ENCODE results near the gene AATK.

The AATK gene

GRCh38 chr17:81187120-81187519 lies 21.1 kb upstream of the AATK start:
- DNase-seq = peak in 1 of 10 donors; percentile 38
- intact Hi-C loops (cut with DNase I) = no loop called here

GRCh38 chr17:81186203-81186602 lies 20.2 kb upstream of the AATK start:
- peak in 1 of 10 donors; percentile 45 for DNase-seq
- intact Hi-C loops (cut with DNase I) = no loop called here

DNA sequence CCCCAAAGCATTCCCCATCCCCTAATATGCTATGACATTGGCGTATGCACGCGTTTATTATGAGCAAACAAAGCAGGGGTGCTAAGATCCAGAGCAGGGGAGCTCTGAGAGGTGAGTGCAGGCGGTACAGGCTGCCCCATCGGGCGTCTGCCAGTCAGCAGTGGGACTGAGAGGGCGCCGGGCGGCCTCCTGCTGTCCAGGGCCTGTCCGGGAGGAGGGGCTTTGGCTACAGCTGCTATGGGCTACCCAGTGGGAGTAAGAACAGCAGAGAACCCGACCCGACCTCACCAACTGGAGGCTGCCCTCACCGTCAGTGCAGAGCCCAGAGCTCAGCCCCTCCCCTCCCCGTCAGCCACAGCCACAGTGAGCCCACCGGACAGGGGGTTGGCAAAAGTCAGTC lies 18.5 kb upstream of the AATK start:
- intact Hi-C loops (cut with DNase I) = no loop called here
- DNase-seq = peak in 1 of 10 donors; percentile 61

DNA sequence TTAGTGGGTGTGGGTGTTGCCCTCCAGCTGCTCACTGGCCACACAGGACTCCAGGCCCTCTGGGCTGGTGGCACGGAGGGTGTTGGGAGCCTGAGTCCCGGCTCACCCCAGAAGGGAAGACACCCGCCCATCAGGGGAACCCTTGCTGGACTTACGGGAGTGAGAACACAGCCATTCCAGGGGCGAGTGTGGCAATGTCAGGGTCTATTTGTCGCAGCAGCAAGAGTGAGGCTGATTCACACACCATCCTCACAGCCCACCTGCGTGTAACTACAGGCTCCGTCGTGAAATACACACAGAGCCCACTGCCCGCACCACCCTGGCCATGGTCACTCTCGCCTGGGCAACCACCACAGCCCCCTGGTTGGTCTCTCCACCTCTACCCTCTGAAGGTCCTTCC lies 17.8 kb upstream of the AATK start:
- intact Hi-C loops (cut with DNase I) = no loop called here
- DNase-seq = peak in 1 of 10 donors; percentile 75

- intact Hi-C loops (cut with DNase I) = no loop called here
- no peak for DNase-seq
Observed at GRCh38 chr17:81183316-81183715, 17.3 kb upstream of the AATK start.

GRCh38 chr17:81182596-81182995 lies 16.6 kb upstream of the AATK start:
- peak in 1 of 10 donors; percentile 67 for DNase-seq
- intact Hi-C loops (cut with DNase I) = no loop called here

GRCh38 chr17:81181811-81182185 lies 15.8 kb upstream of the AATK start:
- intact Hi-C loops (cut with DNase I) = no loop called here
- DNase-seq = no peak

- intact Hi-C loops (cut with DNase I) = no loop called here
- DNase-seq = peak in 1 of 10 donors; percentile 87
Observed at GRCh38 chr17:81180836-81181810, 15.1 kb upstream of the AATK start.

- DNase-seq = peak in 1 of 10 donors; percentile 67
- intact Hi-C loops (cut with DNase I) = no loop called here
Observed at GRCh38 chr17:81179861-81180260, 13.8 kb upstream of the AATK start.

- peak in 1 of 10 donors; percentile 29 for DNase-seq
- intact Hi-C loops (cut with DNase I) = no loop called here
Observed at GRCh38 chr17:81179220-81179619, 13.2 kb upstream of the AATK start.

DNA sequence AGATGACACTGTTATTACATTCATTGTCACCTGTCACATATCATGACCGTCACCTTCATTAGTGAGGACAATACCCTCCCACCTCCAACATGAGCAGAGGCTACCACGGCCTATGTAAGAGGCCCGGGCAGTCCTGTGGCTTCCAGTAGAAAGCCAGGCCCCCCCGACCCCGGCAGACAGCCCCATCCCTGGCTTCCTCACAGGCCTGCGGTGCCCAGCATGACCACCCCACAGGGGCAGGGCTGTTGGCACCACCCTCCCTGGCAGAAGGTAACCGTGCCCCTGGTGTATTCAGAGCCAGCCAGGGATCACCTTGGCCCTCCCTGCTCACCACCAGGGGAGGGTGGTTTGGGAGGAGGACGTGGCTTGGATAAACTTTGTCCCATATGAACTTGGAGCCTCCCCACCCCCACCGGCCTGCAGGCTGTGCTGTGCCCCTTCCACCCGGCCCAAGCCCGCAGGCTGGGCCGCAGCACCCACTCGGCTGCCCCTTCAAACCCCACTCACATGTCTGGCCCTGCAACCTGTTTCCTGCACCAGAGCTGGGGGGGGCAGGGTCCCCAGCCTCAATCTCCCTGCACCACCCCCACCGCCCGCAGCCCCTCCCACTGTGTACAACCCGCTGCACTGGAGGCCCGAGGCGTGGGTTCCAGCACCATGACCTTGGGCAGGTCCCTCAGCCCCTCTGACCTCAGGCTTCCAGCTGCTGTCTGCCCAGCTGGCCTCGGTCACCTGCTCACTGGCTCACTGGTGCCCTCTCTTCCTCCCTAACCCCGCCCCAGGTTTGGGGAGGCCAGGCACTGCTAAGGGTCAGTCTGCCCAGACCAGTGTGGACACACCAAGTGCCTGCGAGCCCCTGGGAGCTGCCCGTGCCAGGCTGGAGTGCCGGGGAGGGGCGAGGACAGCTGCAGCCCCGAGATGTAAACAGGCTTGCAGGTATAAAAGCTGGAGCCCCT lies 12.4 kb upstream of the AATK start:
- peak in 1 of 10 donors; percentile 70 for DNase-seq
- intact Hi-C loops (cut with DNase I) = no loop called here

DNA sequence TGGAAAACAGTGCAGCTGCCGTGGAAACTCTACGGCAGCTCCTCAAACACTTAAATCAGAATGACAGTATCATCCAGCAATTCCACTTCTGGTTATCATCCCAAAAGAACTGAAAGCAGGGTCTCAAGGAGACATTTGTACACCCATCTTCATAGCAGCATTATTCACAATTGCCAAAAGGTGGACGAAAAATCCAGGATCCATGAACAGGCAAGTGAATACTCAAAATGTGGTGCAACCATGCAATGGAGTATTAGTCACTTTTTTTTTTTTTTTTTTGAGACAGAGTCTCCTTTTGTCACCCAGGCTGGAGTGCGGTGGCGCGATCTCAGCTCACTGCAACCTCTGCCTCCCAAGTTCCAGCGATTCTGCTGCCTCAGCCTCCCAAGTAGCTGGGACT lies 10.6 kb upstream of the AATK start:
- DNase-seq = no peak
- intact Hi-C loops (cut with DNase I) = no loop called here

- intact Hi-C loops (cut with DNase I) = no loop called here
- DNase-seq = no peak
Observed at GRCh38 chr17:81173762-81174155, 7.7 kb upstream of the AATK start.

DNA sequence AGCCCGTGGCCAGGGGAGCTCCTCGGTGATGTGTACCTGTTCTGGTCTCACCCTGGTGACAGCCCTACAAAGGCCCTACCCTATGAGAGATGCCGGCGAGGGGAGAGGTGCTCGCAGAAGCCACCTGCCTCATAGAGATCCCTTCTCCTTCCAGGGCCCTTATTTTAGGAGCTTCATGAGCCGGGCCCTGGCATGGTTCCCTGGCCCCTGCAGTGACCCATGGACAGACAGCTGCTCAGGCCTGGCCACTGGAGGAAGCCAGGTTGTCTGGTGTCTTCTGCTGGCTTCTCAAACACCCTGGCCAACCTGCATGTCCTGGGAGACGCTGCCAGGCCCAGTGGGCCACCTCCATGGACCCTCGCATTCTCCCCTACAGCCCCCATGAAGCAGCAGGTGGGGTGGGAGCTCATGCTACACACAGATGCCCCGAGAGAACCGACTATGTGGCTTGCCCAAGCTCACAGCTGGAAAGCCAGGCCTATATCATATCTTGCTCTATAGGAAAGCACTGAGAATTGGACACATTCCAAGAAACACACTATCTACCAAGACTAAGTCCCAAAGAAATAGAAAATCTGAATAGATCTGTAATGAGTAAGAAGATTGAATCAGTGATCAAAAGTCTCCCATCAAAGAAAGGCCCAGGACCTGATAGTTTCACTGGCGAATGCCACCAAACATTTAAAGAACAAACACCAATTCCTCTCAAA lies 7.2 kb upstream of the AATK start:
- DNase-seq = peak in 1 of 10 donors; percentile 67
- intact Hi-C loops (cut with DNase I) = no loop called here

DNA sequence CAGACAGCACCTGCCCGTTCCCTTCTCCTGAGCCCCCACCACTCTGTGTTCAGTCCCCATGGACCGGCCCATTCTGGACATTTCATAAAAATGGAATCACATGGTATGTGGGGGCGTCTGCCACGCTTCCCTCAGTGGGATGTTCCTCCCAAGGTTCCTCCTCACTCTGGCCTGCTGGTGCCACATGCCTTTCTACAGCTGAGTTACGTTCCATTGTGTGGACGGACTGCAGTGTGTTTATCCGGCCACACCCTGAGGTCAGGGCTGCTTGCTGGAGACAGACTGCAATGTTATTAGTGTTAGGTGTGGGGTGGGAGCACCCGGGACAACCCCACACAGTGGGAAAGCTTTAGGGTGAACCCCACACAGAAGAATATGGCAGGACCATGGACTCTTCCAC lies 5.9 kb upstream of the AATK start:
- intact Hi-C loops (cut with DNase I) = no loop called here
- peak in 1 of 10 donors; percentile 28 for DNase-seq

- DNase-seq = peak in 1 of 10 donors; percentile 75
- intact Hi-C loops (cut with DNase I) = no loop called here
Observed at GRCh38 chr17:81170727-81171494, 4.9 kb upstream of the AATK start.

DNA sequence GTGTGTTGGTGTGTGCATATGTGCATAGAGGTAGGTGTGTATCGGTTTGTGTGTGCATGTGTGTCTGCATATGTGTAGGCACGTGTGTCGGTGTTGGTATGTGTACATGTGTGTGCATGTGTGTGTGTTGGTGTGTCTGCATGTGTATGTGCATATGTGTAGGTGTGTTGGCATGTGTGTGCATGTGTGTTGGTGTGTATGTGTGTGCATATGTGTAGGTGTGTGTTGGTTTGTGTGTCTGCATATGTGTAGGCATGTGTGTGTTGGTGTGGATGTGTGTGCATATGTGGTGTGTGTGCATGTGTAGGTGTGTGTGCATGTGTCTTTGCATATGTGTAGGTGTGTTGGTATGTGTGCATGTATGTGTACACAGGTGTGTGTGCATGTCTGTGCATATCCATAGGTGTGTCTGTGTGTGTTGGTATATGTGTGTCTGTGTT lies 3.9 kb upstream of the AATK start:
- intact Hi-C loops (cut with DNase I) = no loop called here

DNA sequence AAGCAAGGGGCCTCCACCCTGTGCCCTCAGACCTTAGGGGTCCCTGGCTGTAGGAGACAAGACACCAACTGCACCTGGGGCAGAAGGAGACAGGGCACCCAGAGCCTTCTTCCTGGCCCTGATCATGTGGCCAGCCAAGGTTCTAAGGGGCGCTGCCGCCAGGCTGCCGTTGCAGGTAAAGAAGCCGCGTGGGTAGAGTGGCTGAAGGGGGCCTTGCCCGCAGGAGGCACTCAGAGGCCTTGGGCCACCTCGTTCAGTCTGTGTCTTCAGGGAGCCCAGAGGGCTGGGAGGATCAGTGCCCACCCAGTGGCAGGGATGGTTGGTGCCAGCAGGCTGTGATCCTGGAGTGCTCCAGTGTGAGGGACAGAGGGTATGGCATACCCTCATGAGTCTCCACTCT lies 1.6 kb upstream of the AATK start:
- DNase-seq = peak in 1 of 10 donors; percentile 69
- intact Hi-C loops (cut with DNase I) = no loop called here

More for the DNA sequence above, 3.9 kb upstream of the AATK start:
- DNase-seq = no peak

DNA sequence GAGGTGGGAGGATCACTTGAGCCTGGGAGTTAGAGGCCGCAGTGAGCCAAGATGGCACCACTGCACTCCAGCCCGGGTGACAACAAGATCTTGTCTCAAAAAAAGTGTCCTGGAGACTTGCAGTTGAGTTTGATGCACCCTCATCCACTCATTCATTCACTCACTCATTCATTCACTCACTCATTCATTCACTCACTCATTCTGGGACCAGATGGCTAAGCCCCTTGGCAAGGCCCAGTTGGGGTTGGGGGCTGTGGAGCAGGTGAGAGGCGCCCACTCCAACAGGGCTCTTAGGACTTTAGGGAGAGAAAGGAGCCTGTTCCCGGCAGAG lies 1.1 kb upstream of the AATK start:
- intact Hi-C loops (cut with DNase I) = no loop called here

More for the DNA sequence above, 1.1 kb upstream of the AATK start:
- no peak for DNase-seq
